Liver (tissue), 9 donors: ENCODE results near the gene SMIM7. TPM values are rescaled to one million over a fixed set of nuclear protein-coding genes. Genes with fewer than 3 reads are reported as not detected.
A peak's percentile ranks its signal among the peaks of the same experiment; 100 is the strongest.

ENCODE experiments used
- DNase-seq: peaks from one replicate; pipeline ENCODE4 v3.0.0-alpha.2; 2017; ENCODE audit warnings: low spot score
- H3K27ac ChIP-seq, 2 donors: one replicate each; pipeline ENCODE4 v1.7.0; 2013; ENCODE audit warnings: inconsistent platforms in 2 of 2, low read length in 2 of 2, control low read depth in 1 of 2, low read depth in 1 of 2, mild to moderate bottlenecking in 1 of 2
- H3K27me3 ChIP-seq, 4 donors: one replicate each; pipeline versions ENCODE4 v1.6.1 to v1.7.0; 2013; ENCODE audit warnings: low read length in 3 of 4, inconsistent platforms in 1 of 4, mild to moderate bottlenecking in 1 of 4, moderate library complexity in 1 of 4; ENCODE audit not compliant: control insufficient read depth in 4 of 4, insufficient read depth in 4 of 4
- H3K36me3 ChIP-seq, 4 donors: one replicate each; pipeline versions ENCODE4 v1.6.1 to v1.7.0; 2013; ENCODE audit warnings: low read length in 3 of 4, mild to moderate bottlenecking in 3 of 4, low read depth in 1 of 4, moderate library complexity in 1 of 4; ENCODE audit not compliant: control insufficient read depth in 4 of 4, insufficient read depth in 3 of 4
- H3K4me1 ChIP-seq, 4 donors: one replicate each; pipeline versions ENCODE4 v1.6.1 to v1.7.0; 2013; ENCODE audit warnings: low read length in 3 of 4, mild to moderate bottlenecking in 3 of 4, moderate library complexity in 1 of 4; ENCODE audit not compliant: control insufficient read depth in 4 of 4, insufficient read depth in 4 of 4
- H3K4me3 ChIP-seq, 3 donors: one replicate each; pipeline versions ENCODE4 v1.6.1 to v1.7.0; 2013; ENCODE audit warnings: low read length in 3 of 3, control low read depth in 1 of 3, low read depth in 1 of 3, mild to moderate bottlenecking in 1 of 3
- H3K9ac ChIP-seq, 2 donors: one replicate each; pipeline ENCODE4 v1.7.0; 2013; ENCODE audit warnings: low read length in 2 of 2, mild to moderate bottlenecking in 2 of 2, moderate library complexity in 2 of 2, control low read depth in 1 of 2, low read depth in 1 of 2
- H3K9me3 ChIP-seq, 4 donors: one replicate each; pipeline versions ENCODE4 v1.6.1 to v1.7.0; 2013; ENCODE audit warnings: low read length in 3 of 4; ENCODE audit not compliant: control insufficient read depth in 4 of 4
- ATF3 ChIP-seq: IDR thresholded peaks from 2 replicates; pipeline ENCODE4 v1.6.1; 2016; ENCODE audit warnings: antibody characterized with exemption
- CTCF ChIP-seq: fragments of 150-350 bp; IDR thresholded peaks from 2 replicates; pipeline ENCODE4 v1.5.1; 2017; ENCODE audit warnings: improper control_type of control experiment, low read depth, low read length; ENCODE audit not compliant: missing input control
- HNF4A ChIP-seq, 2 donors: conservative IDR thresholded peaks; 2 replicates each; pipeline ENCODE4 v1.6.1; 2016; ENCODE audit warnings: antibody characterized with exemption in 2 of 2, mild to moderate bottlenecking in 2 of 2
- HNF4G ChIP-seq: IDR thresholded peaks from 2 replicates; pipeline ENCODE4 v1.6.1; 2016; ENCODE audit warnings: antibody characterized with exemption
- JUND ChIP-seq, 2 donors: IDR thresholded peaks; 2 replicates each; pipeline ENCODE4 v1.6.1; 2016; ENCODE audit warnings: antibody characterized with exemption in 2 of 2
- MAX ChIP-seq: IDR thresholded peaks from 2 replicates; pipeline ENCODE4 v1.6.1; 2016; ENCODE audit warnings: antibody characterized with exemption
- NR2F2 ChIP-seq: IDR thresholded peaks from 2 replicates; pipeline ENCODE4 v1.6.1; 2016; ENCODE audit warnings: antibody characterized with exemption
- REST ChIP-seq: IDR thresholded peaks from 2 replicates; pipeline ENCODE4 v1.6.1; 2016; ENCODE audit warnings: antibody characterized with exemption, mild to moderate bottlenecking
- TAF1 ChIP-seq: conservative IDR thresholded peaks from 2 replicates; pipeline ENCODE4 v1.6.1; 2016; ENCODE audit warnings: antibody characterized with exemption, mild to moderate bottlenecking
- ZBTB33 ChIP-seq: IDR thresholded peaks from 2 replicates; pipeline ENCODE4 v1.6.1; 2016; ENCODE audit warnings: antibody characterized with exemption
- polyA plus RNA-seq, 2 donors: library from polyadenylated mRNA; stranded (reverse) in 1 of 2; unstranded in 1 of 2; fragments of 200-250 nt in 1 of 2; fragments of >200 nt in 1 of 2; fragmentation: Nextera tagmentation in 1 of 2; extraction: Ambion mirVana in 1 of 2; gene quantifications; one replicate each; pipeline versions ENCODE4 v1.2.1 to v1.2.3, GENCODE V29; 2013 to 2015
- total RNA-seq, 2 donors: library from RNA; depleted of rRNA; stranded (reverse); fragments of >200 nt; gene quantifications; one replicate each; pipeline ENCODE4 v1.2.3, GENCODE V29; 2014
- donor health status: healthy.
- donor health status: healthy.
- donor health status: healthy.
- donor health status: healthy.
- donor health status: healthy.

Gene SMIM7
- total and polyA plus RNA-seq, 4 donors, result 35.2 to 81.8 (median 46.9) TPM

- TF ChIP-seq CTCF (no peak), ZBTB33 (no peak), MAX (no peak), ATF3 (no peak), HNF4G (no peak)
Observed at GRCh38 chr19:16638666-16639065, 21.3 kb downstream of the SMIM7 start (continued).

- DNase-seq, result no peak
- Histone ChIP-seq H3K27ac (no peak overlapping the region), H3K4me3 (no peak overlapping the region), H3K9ac (no peak overlapping the region), H3K9me3 (no peaks in the 10 kb centered on the region), H3K36me3 (peaks cover 15 to 31% (median 22%) of the 10 kb centered on the region in 4 donors), H3K4me1 (peaks cover 0 to 8% (median under 1%) of the 10 kb centered on the region in 4 donors), H3K27me3 (no peaks in the 10 kb centered on the region)
- TF ChIP-seq JUND (IDR thresholded peaks at IDR 0.05) (no peak), CTCF (no peak), HNF4G (no peak), HNF4A (conservative IDR thresholded peaks at IDR 0.05) (peak in 1 of 2 donors; percentile 19), NR2F2 (no peak), REST (no peak), TAF1 (no peak)
Observed at GRCh38 chr19:16637535-16637934, 22.4 kb downstream of the SMIM7 start.
